HL-60 (cell line): ENCODE measurements around the gene ADAMTS20.
A peak's percentile ranks its signal among the peaks of the same experiment; 100 is the strongest.

ENCODE experiments used
- CTCF ChIP-seq: IDR thresholded peaks from one replicate; pipeline ENCODE4 v1.5.1; 2011; ENCODE audit warnings: low read length, control low read depth, inconsistent platforms; ENCODE audit not compliant: insufficient read depth
- GABPA ChIP-seq: IDR thresholded peaks from 2 replicates; pipeline ENCODE4 v1.6.1; 2012; ENCODE audit warnings: low read depth
- POLR2AphosphoS5 ChIP-seq: IDR thresholded peaks from 2 replicates; pipeline ENCODE4 v1.6.1; 2012; ENCODE audit warnings: low read depth
- SPI1 ChIP-seq: IDR thresholded peaks from 2 replicates; pipeline ENCODE4 v1.6.1; 2012; ENCODE audit warnings: low read depth, mild to moderate bottlenecking, borderline replicate concordance
- TF ChIP-seq, protein P1 (sequence below): IDR thresholded peaks from 2 replicates; pipeline ENCODE4 v1.6.1; 2012; ENCODE audit warnings: low read depth; ENCODE audit not compliant: insufficient replicate concordance

GRCh38 chr12:43544703-43545102 is 7.3 kb downstream of the ADAMTS20 start:
- TF ChIP-seq CTCF = no peak
- TF ChIP-seq GABPA = no peak
- TF ChIP-seq POLR2AphosphoS5 = no peak
- TF ChIP-seq, protein P1, sequence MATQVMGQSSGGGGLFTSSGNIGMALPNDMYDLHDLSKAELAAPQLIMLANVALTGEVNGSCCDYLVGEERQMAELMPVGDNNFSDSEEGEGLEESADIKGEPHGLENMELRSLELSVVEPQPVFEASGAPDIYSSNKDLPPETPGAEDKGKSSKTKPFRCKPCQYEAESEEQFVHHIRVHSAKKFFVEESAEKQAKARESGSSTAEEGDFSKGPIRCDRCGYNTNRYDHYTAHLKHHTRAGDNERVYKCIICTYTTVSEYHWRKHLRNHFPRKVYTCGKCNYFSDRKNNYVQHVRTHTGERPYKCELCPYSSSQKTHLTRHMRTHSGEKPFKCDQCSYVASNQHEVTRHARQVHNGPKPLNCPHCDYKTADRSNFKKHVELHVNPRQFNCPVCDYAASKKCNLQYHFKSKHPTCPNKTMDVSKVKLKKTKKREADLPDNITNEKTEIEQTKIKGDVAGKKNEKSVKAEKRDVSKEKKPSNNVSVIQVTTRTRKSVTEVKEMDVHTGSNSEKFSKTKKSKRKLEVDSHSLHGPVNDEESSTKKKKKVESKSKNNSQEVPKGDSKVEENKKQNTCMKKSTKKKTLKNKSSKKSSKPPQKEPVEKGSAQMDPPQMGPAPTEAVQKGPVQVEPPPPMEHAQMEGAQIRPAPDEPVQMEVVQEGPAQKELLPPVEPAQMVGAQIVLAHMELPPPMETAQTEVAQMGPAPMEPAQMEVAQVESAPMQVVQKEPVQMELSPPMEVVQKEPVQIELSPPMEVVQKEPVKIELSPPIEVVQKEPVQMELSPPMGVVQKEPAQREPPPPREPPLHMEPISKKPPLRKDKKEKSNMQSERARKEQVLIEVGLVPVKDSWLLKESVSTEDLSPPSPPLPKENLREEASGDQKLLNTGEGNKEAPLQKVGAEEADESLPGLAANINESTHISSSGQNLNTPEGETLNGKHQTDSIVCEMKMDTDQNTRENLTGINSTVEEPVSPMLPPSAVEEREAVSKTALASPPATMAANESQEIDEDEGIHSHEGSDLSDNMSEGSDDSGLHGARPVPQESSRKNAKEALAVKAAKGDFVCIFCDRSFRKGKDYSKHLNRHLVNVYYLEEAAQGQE = peak; percentile 84
- TF ChIP-seq SPI1 = no peak
